ENCODE data around the gene GPC3.

DNA sequence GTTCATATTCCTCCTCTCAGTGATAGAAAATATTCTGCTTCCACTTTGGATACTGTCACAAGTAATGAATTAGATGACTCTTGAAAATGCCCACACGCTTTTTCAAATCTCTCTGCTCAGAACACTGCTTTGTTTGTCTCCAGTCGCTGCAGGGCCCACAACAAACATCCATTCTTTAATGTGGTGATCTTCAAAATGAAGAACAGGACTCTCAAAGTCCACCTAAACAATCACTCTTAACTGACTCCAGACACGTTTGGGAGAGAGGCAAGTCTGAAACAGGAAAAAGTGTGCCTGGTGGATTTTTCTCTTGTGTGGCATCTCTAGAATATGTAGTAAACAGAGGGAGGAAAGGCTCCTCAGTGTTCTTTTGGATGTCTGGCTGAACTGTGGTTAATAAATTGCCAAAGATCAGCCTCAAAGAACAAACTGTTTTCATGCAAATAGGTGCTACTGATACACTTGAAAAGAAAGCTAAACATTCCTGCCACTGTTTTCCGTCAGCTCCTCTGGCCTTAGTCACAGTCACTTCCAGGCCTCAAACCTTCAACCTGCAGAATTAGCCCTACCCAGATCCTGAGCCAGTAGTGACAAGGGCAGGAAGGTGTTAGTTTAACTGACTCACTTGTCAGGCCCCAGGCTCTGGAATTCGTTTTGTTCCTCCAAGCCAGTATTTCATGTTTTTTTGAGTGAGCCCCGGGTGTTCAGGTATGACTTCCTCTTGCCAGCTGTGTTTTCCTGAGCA lies 310.5 kb downstream of the GPC3 start:
- no peak for TF ChIP-seq YY1 (IDR thresholded peaks at IDR 0.05; ENCODE audit: insufficient read depth, insufficient read length)
- TF ChIP-seq ZNF274 (IDR thresholded peaks at IDR 0.05; ENCODE audit: low read depth, low read length), result no peak
